Measurements from ENCODE around the gene TNFAIP2. TPM values are rescaled to one million over a fixed set of nuclear protein-coding genes. Genes with fewer than 3 reads are reported as not detected.
A peak's percentile ranks its signal among the peaks of the same experiment; 100 is the strongest.

The TNFAIP2 gene
- total RNA-seq, 1 donor from 2014 or later: 21.5 TPM

DNA sequence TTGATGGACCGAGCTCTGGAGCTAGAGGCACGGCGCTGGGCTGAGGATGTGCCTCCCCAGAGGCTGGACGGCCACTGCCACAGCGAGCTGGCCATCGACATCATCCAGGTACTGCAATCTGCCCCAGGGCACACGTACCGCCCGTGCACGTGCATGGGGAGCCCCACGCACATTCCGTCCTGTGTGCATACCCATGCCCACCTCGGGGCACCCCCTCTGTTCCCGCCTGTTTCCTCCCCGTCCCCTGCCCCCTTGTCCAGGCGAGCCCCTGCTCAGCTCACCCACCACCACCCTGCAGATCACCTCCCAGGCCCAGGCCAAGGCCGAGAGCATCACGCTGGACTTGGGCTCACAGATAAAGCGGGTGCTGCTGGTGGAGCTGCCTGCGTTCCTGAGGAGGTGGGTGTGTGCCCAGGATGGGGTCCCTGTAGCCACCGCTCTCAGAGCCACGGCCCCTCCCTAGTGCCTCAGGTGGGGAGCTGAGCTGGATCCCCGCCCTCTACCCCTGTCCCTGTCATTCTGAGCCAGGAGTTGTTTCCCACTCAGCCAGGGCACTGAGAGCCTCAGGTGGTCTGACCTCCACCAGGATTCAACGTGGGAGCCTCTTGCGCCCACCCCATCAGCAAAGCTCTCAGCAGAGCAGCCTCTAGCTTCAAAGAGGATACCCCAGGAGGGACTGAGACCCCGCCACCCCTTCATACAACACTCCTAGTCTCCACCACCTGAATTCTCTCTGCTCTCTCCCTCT is 6.9 kb downstream of the TNFAIP2 start:
- H3K4me3 Mint-ChIP-seq: peak overlapping the region; percentile 61
- TF ChIP-seq, protein P1, sequence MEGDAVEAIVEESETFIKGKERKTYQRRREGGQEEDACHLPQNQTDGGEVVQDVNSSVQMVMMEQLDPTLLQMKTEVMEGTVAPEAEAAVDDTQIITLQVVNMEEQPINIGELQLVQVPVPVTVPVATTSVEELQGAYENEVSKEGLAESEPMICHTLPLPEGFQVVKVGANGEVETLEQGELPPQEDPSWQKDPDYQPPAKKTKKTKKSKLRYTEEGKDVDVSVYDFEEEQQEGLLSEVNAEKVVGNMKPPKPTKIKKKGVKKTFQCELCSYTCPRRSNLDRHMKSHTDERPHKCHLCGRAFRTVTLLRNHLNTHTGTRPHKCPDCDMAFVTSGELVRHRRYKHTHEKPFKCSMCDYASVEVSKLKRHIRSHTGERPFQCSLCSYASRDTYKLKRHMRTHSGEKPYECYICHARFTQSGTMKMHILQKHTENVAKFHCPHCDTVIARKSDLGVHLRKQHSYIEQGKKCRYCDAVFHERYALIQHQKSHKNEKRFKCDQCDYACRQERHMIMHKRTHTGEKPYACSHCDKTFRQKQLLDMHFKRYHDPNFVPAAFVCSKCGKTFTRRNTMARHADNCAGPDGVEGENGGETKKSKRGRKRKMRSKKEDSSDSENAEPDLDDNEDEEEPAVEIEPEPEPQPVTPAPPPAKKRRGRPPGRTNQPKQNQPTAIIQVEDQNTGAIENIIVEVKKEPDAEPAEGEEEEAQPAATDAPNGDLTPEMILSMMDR (conservative IDR thresholded peaks at IDR 0.05): no peak
- no peak for DNase-seq (ENCODE audit: extremely low spot score, unreplicated experiment)
- H3K4me1 Mint-ChIP-seq (ENCODE audit: unreplicated experiment): peaks cover 27% of the 10 kb centered on the region
- H3K27me3 Mint-ChIP-seq: peaks cover 8% of the 10 kb centered on the region
- H3K27ac Mint-ChIP-seq: peak overlapping the region; percentile 86
- no peaks in the 10 kb centered on the region for H3K9me3 Mint-ChIP-seq
- H3K36me3 Mint-ChIP-seq: peaks cover 5% of the 10 kb centered on the region

DNA sequence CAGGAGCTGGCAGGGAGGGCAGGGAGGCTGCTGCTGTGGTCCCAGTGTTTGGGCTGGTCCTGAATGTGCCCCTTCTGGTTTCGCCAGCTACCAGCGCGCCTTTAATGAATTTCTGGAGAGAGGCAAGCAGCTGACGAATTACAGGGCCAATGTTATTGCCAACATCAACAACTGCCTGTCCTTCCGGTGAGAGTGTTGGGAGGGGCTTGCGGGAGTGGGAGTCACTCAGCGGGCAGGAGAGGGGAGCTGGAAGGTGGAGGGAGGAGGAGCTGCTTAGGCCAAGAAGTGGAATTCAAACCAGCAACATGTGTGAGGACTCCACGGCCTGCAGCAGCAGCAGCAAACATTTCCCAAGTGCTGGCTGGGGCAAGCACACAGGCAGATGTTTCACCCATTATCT is 7.7 kb downstream of the TNFAIP2 start:
- Mint-ChIP-seq H3K9me3 (no peaks in the 10 kb centered on the region), H3K27ac (peak overlapping the region; percentile 86), H3K27me3 (peaks cover 4% of the 10 kb centered on the region), H3K36me3 (peaks cover 5% of the 10 kb centered on the region), H3K4me3 (peak overlapping the region; percentile 61), H3K4me1 (ENCODE audit: unreplicated experiment) (peaks cover 27% of the 10 kb centered on the region)
- TF ChIP-seq, protein P1 (conservative IDR thresholded peaks at IDR 0.05): no peak
- DNase-seq (ENCODE audit: extremely low spot score, unreplicated experiment): no peak

DNA sequence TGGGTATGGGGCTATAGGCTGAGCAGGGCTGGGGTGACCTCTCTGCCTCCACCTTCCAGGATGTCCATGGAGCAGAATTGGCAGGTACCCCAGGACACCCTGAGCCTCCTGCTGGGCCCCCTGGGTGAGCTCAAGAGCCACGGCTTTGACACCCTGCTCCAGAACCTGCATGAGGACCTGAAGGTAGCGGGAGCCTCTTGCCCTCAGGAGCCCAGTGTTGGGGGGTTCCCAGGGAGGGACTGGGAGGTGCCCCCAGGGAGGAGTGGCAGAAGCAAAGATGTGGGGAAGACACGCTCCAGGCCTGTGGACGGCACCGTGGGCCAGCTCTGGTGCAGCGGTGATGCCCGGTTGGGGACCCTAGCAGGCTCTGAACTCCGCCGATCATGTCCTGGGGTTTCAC is 8.3 kb downstream of the TNFAIP2 start:
- no peak overlapping the region for H3K4me3 Mint-ChIP-seq
- peaks cover 23% of the 10 kb centered on the region for H3K4me1 Mint-ChIP-seq (ENCODE audit: unreplicated experiment)
- no peaks in the 10 kb centered on the region for H3K9me3 Mint-ChIP-seq
- no peaks in the 10 kb centered on the region for H3K27me3 Mint-ChIP-seq
- peak overlapping the region; percentile 86 for H3K27ac Mint-ChIP-seq
- DNase-seq (ENCODE audit: extremely low spot score, unreplicated experiment): no peak
- TF ChIP-seq, protein P1 (conservative IDR thresholded peaks at IDR 0.05): no peak
- H3K36me3 Mint-ChIP-seq: peaks cover 5% of the 10 kb centered on the region

DNA sequence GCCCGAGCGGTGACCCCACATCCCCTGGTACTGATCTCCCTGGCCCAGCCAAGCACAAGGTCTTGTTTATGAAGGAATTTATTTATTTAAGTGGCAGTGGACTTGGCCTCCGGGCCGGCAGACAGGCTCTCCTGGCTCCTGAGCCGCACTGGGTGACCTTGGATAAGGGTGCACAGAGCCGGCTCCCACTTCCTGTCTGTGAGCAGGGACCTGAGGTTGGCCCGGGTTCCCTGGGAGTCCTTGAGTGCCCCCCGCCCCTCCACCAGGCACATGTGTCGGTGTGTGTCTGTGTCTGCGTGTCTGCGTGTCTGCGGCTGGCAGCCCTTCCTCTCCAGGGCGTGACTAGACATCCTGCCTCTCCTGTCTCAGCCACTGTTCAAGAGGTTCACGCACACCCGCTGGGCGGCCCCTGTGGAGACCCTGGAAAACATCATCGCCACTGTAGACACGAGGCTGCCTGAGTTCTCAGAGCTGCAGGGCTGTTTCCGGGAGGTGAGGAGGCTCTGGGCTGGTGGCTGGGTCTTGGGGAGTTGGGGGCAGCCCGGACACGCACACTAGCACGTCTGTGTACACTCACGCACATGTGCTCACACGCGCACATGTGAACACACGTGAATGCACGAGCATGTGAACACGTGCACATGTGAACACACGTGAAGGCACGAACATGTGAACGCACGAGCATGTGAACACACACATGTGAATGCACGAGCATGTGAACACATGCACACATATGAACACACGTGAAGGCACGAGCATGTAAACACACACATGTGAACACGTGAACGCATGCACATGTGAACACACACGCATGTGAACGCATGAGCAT is 9.3 kb downstream of the TNFAIP2 start:
- TF ChIP-seq, protein P1 (conservative IDR thresholded peaks at IDR 0.05): no peak
- H3K4me3 Mint-ChIP-seq: no peak overlapping the region
- DNase-seq (ENCODE audit: extremely low spot score, unreplicated experiment): no peak
- peaks cover 33% of the 10 kb centered on the region for H3K4me1 Mint-ChIP-seq (ENCODE audit: unreplicated experiment)
- H3K27me3 Mint-ChIP-seq: no peaks in the 10 kb centered on the region
- H3K9me3 Mint-ChIP-seq: no peaks in the 10 kb centered on the region
- peaks cover 5% of the 10 kb centered on the region for H3K36me3 Mint-ChIP-seq
- no peak overlapping the region for H3K27ac Mint-ChIP-seq

DNA sequence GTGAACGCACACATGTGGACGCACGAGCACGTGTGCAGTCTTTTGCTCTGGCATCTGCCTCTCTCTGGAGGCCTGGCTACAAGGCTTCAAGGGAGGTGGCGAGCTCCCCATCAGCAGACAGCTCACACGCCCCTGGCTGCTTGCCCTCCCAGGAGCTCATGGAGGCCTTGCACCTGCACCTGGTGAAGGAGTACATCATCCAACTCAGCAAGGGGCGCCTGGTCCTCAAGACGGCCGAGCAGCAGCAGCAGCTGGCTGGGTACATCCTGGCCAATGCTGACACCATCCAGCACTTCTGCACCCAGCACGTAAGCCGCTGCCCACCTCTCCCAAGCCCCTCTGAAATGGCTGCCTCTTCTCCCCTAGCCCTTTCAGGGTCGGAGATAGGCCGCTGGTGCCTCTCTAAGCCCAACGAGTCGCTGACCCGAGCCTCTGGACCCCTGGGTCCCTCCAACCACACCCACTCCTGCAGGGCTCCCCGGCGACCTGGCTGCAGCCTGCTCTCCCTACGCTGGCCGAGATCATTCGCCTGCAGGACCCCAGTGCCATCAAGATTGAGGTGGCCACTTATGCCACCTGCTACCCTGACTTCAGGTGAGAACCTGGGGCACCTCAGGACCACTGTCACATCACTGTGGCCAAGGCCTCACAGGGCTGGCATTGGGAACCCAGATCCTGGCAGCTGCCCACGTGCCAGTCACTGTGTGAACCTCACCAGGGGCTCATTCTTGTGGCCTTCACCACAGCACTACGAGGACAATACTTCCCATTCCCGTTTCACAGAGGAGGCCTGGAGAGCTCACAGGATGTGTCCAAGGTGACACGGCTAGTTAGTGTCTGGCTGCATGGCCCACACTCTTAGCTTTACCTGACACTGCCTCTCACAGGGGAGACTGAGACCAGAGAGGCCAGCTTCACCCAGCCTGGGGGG is 10.2 kb downstream of the TNFAIP2 start:
- Mint-ChIP-seq H3K4me1 (ENCODE audit: unreplicated experiment) (peaks cover 32% of the 10 kb centered on the region), H3K36me3 (peaks cover 5% of the 10 kb centered on the region), H3K27ac (no peak overlapping the region), H3K9me3 (no peaks in the 10 kb centered on the region), H3K27me3 (no peaks in the 10 kb centered on the region), H3K4me3 (no peak overlapping the region)
- TF ChIP-seq, protein P1 (conservative IDR thresholded peaks at IDR 0.05): no peak
- no peak for DNase-seq (ENCODE audit: extremely low spot score, unreplicated experiment)
